Tibial nerve (tissue), 4 donors: ENCODE measurements around the gene TMEM143.

Source experiments
- EP300 ChIP-seq, 2 donors: sonication (generic); formaldehyde crosslinking; IDR thresholded peaks; one replicate each; pipeline ENCODE4 v1.6.1; 2017; ENCODE audit warnings: antibody characterized with exemption in 2 of 2, mild to moderate bottlenecking in 1 of 2
- POLR2A ChIP-seq, 2 donors: fragments of 450-650 bp; IDR thresholded peaks; one replicate each; pipeline ENCODE4 v1.6.1; 2017; ENCODE audit warnings: antibody characterized with exemption in 2 of 2, mild to moderate bottlenecking in 2 of 2, moderate library complexity in 2 of 2
- TF ChIP-seq, protein P1 (sequence below), 5 experiments: fragments of 200-600 bp in 3 of 5; fragments of 450-650 bp in 2 of 5; sonication (generic) in 3 of 5; IDR thresholded peaks; one replicate each; pipeline ENCODE4 v1.5.1; 2016 to 2019; ENCODE audit warnings: antibody characterized with exemption in 5 of 5, mild to moderate bottlenecking in 3 of 5, moderate library complexity in 2 of 5

DNA sequence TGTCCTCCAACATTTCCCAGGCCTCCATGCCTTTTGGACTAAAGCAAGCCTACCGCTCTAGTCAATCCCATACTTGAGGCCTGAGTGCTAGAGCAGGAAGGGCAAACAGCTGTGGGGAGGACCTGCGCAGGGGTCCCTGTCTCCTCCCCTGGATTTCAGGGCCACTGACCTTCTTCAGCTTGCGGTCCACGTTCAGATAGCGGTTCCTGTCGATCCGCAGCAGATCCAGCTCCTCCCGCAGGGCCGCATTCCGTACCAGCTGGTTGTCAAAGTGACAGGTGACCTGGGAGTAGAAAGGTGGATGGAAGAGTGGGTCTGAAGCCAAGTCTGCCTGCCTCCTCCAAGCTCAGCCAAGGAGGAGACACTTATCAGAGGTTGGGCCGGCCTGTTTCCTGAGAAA, 52.4 kb downstream of the TMEM143 start:
- TF ChIP-seq, protein P1, sequence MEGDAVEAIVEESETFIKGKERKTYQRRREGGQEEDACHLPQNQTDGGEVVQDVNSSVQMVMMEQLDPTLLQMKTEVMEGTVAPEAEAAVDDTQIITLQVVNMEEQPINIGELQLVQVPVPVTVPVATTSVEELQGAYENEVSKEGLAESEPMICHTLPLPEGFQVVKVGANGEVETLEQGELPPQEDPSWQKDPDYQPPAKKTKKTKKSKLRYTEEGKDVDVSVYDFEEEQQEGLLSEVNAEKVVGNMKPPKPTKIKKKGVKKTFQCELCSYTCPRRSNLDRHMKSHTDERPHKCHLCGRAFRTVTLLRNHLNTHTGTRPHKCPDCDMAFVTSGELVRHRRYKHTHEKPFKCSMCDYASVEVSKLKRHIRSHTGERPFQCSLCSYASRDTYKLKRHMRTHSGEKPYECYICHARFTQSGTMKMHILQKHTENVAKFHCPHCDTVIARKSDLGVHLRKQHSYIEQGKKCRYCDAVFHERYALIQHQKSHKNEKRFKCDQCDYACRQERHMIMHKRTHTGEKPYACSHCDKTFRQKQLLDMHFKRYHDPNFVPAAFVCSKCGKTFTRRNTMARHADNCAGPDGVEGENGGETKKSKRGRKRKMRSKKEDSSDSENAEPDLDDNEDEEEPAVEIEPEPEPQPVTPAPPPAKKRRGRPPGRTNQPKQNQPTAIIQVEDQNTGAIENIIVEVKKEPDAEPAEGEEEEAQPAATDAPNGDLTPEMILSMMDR (IDR thresholded peaks at IDR 0.05), result no peak
- TF ChIP-seq POLR2A (IDR thresholded peaks at IDR 0.05), result no peak
- TF ChIP-seq EP300 (IDR thresholded peaks at IDR 0.05), result no peak
